IMR-90 (cell line): Measurements from ENCODE around the gene CDH23. TPM values are rescaled to one million over a fixed set of nuclear protein-coding genes. Genes with fewer than 3 reads are reported as not detected.

ENCODE experiments used
- ATAC-seq: fragments of 200-7000 bp; cut with Tn5 transposase; 2 replicates; pipeline ENCODE4 v1.9.1; 2020; ENCODE audit warnings: low read depth, mild to moderate bottlenecking, moderate library complexity
- BruUV-seq: library from RNA; stranded (reverse); fragments of 400-500 nt; replicated peaks from 2 replicates; lab custom pipeline; 2021; lab: Mats Ljungman, UMichigan
- CTCF ChIA-PET: fragments of 300-600 bp; formaldehyde crosslinking; extraction: SDS; loops from one replicate; lab custom pipeline; 2021; ENCODE audit warnings: antibody characterized with exemption; lab: Yijun Ruan, JAX
- POLR2A ChIA-PET: fragments of 300-600 bp; sonication (Branson Sonifier 250); formaldehyde crosslinking; loops from one replicate; lab custom pipeline; 2022; ENCODE audit warnings: antibody characterized with exemption; ENCODE audit not compliant: unreplicated experiment; lab: Charles Lee
- DNase-seq: peaks from one replicate; pipeline ENCODE4 v3.0.0; 2013
- H2AFZ ChIP-seq: replicated peaks from 2 replicates; pipeline ENCODE3; 2013; ENCODE audit warnings: low read length, mild to moderate bottlenecking; ENCODE audit not compliant: poor library complexity
- H2AK5ac ChIP-seq: 2 replicates; pipeline ENCODE4 v1.6.1; 2013; ENCODE audit warnings: low read depth, low read length, inconsistent platforms
- H2AK9ac ChIP-seq: replicated peaks from 2 replicates; pipeline ENCODE3; 2013; ENCODE audit warnings: mild to moderate bottlenecking, low read depth, low read length, moderate library complexity; ENCODE audit not compliant: poor library complexity
- H2BK120ac ChIP-seq: 2 replicates; pipeline ENCODE4 v1.6.1; 2013; ENCODE audit warnings: low read depth, low read length, inconsistent platforms
- H2BK15ac ChIP-seq: 3 replicates; pipeline ENCODE4 v1.6.1; 2013; ENCODE audit warnings: low read depth, low read length, inconsistent platforms
- H2BK20ac ChIP-seq: 2 replicates; pipeline ENCODE4 v1.6.1; 2013; ENCODE audit warnings: low read depth, mild to moderate bottlenecking, inconsistent platforms, low read length, moderate library complexity
- H2BK5ac ChIP-seq: 2 replicates; pipeline ENCODE4 v1.6.1; 2013; ENCODE audit warnings: mild to moderate bottlenecking, low read depth, low read length, inconsistent platforms; ENCODE audit not compliant: poor library complexity, severe bottlenecking
- H3K14ac ChIP-seq: replicated peaks from 2 replicates; pipeline ENCODE4 v1.6.1; 2013; ENCODE audit warnings: low read depth, low read length, inconsistent platforms
- H3K18ac ChIP-seq: 2 replicates; pipeline ENCODE4 v1.6.1; 2013; ENCODE audit warnings: low read depth, low read length, control low read depth
- H3K23ac ChIP-seq: 2 replicates; pipeline ENCODE4 v1.6.1; 2013; ENCODE audit warnings: low read depth, low read length, inconsistent platforms
- H3K27ac ChIP-seq: 2 replicates; pipeline ENCODE4 v1.5.1; 2013; ENCODE audit warnings: mild to moderate bottlenecking, control low read depth, low read length; ENCODE audit not compliant: insufficient read depth
- H3K27me3 ChIP-seq: 2 replicates; pipeline ENCODE4 v1.6.1; 2013; ENCODE audit warnings: low read length; ENCODE audit not compliant: control insufficient read depth, insufficient read depth
- H3K36me3 ChIP-seq: 2 replicates; pipeline ENCODE4 v1.6.1; 2013; ENCODE audit warnings: low read length, mixed read lengths; ENCODE audit not compliant: control insufficient read depth, insufficient read depth
- H3K4ac ChIP-seq: 2 replicates; pipeline ENCODE4 v1.6.1; 2013; ENCODE audit warnings: low read depth, low read length, inconsistent platforms
- H3K4me1 ChIP-seq: 2 replicates; pipeline ENCODE4 v1.6.1; 2013; ENCODE audit warnings: low read length, mixed read lengths; ENCODE audit not compliant: control insufficient read depth, insufficient read depth
- H3K4me2 ChIP-seq: 2 replicates; pipeline ENCODE4 v1.6.1; 2013; ENCODE audit warnings: low read depth, mild to moderate bottlenecking, control low read depth, low read length, moderate library complexity
- H3K4me3 ChIP-seq: 2 replicates; pipeline ENCODE4 v1.5.1; 2013; ENCODE audit warnings: low read depth, mild to moderate bottlenecking, control low read depth, low read length, moderate library complexity; ENCODE audit not compliant: insufficient read depth
- H3K56ac ChIP-seq: 2 replicates; pipeline ENCODE4 v1.6.1; 2013; ENCODE audit warnings: low read length, inconsistent platforms; ENCODE audit not compliant: insufficient read depth; ENCODE audit errors: extremely low read depth
- H3K79me1 ChIP-seq, 2 experiments: 2 replicates each; pipeline ENCODE4 v1.6.1; 2013; ENCODE audit warnings: low read length in 2 of 2, inconsistent platforms in 1 of 2, low read depth in 1 of 2
- H3K9ac ChIP-seq: 2 replicates; pipeline ENCODE4 v1.6.1; 2013; ENCODE audit warnings: low read depth, low read length, control low read depth
- H3K9me1 ChIP-seq: 2 replicates; pipeline ENCODE4 v1.6.1; 2013; ENCODE audit warnings: low read length, inconsistent platforms; ENCODE audit not compliant: insufficient read depth
- H3K9me3 ChIP-seq: 2 replicates; pipeline ENCODE4 v1.6.1; 2013; ENCODE audit warnings: low read length; ENCODE audit not compliant: control insufficient read depth, insufficient read depth
- H4K20me1 ChIP-seq: 2 replicates; pipeline ENCODE4 v1.6.1; 2013; ENCODE audit warnings: low read length, inconsistent platforms; ENCODE audit not compliant: insufficient read depth
- H4K5ac ChIP-seq: 2 replicates; pipeline ENCODE4 v1.6.1; 2013; ENCODE audit warnings: mild to moderate bottlenecking, low read depth, low read length, control low read depth
- H4K8ac ChIP-seq, 2 experiments: 2 replicates each; pipeline ENCODE4 v1.6.1; 2013; ENCODE audit warnings: low read depth in 2 of 2, low read length in 2 of 2, control low read depth in 1 of 2, inconsistent platforms in 1 of 2
- H4K91ac ChIP-seq: 2 replicates; pipeline ENCODE4 v1.6.1; 2013; ENCODE audit warnings: low read depth, low read length, inconsistent platforms; ENCODE audit not compliant: insufficient read depth
- BHLHE40 ChIP-seq: fragments of 150-350 bp; IDR thresholded peaks from 2 replicates; pipeline ENCODE4 v1.6.1; 2016; ENCODE audit warnings: mild to moderate bottlenecking, low read depth, low read length
- MAFK ChIP-seq: IDR thresholded peaks from 2 replicates; pipeline ENCODE4 v1.6.1; 2012; ENCODE audit warnings: low read depth, low read length, improper control_type of control experiment
- MAZ ChIP-seq: IDR thresholded peaks from 2 replicates; pipeline ENCODE4 v1.6.1; 2012; ENCODE audit warnings: low read depth, mild to moderate bottlenecking, low read length, improper control_type of control experiment, moderate library complexity, borderline replicate concordance
- MXI1 ChIP-seq: IDR thresholded peaks from 2 replicates; pipeline ENCODE4 v1.6.1; 2012; ENCODE audit warnings: low read depth, mild to moderate bottlenecking, low read length, moderate library complexity, borderline replicate concordance
- NFE2L2 ChIP-seq: fragments of 150-350 bp; IDR thresholded peaks from 2 replicates; pipeline ENCODE4 v1.6.1; 2016; ENCODE audit warnings: low read depth, mild to moderate bottlenecking, low read length
- POLR2A ChIP-seq: IDR thresholded peaks from 2 replicates; pipeline ENCODE4 v1.6.1; 2012; ENCODE audit warnings: mild to moderate bottlenecking, low read depth, low read length
- RAD21 ChIP-seq: IDR thresholded peaks from 2 replicates; pipeline ENCODE4 v1.6.1; 2012; ENCODE audit warnings: low read length, improper control_type of control experiment
- RCOR1 ChIP-seq: IDR thresholded peaks from 2 replicates; pipeline ENCODE4 v1.6.1; 2012; ENCODE audit warnings: mild to moderate bottlenecking, low read length, improper control_type of control experiment; ENCODE audit not compliant: insufficient replicate concordance
- RFX5 ChIP-seq: IDR thresholded peaks from 2 replicates; pipeline ENCODE4 v1.8.0; 2012; ENCODE audit warnings: low read depth, mild to moderate bottlenecking, low read length, moderate library complexity
- SMC3 ChIP-seq: fragments of 150-350 bp; IDR thresholded peaks from 2 replicates; pipeline ENCODE4 v1.6.1; 2016; ENCODE audit warnings: low read depth, mild to moderate bottlenecking, antibody characterized with exemption, low read length, moderate library complexity
- WGBS, 2 experiments: methylation state at CpG; one replicate each; pipeline versions ENCODE4 v1.1.5 to v1.1.7; 2013; ENCODE audit warnings: missing lambda C conversion rate in 2 of 2; ENCODE audit not compliant: insufficient read length in 1 of 2; ENCODE audit errors: extremely low coverage in 2 of 2; 5-methylcytosine and 5-hydroxymethylcytosine counted together
- dilution Hi-C: fragments of 300-500 bp; cut with HindIII; formaldehyde crosslinking; loops from one replicate; pipeline ENCODE4 v1.14.3; 2018; ENCODE audit warnings: low sequenced_read_pairs; ENCODE audit not compliant: unreplicated experiment
- in situ Hi-C: fragments of 300-500 bp; cut with MboI; formaldehyde crosslinking; loops from 3 replicates; pipeline ENCODE4 v1.14.3; 2019; ENCODE audit warnings: low sequenced_read_pairs, inconsistent platforms, mixed read lengths
- intact Hi-C: fragments of 100-400 bp; cut with micrococcal nuclease; formaldehyde crosslinking; loops from 2 replicates; pipeline ENCODE4 v1.10.0; 2022
- polyA plus RNA-seq, 3 experiments: library from polyadenylated mRNA; depleted of rRNA; stranded (reverse); fragments of >200 nt; gene quantifications; 2 replicates each; pipeline ENCODE4 v1.2.3, GENCODE V29; 2012; ENCODE audit warnings: low replicate concordance in 1 of 3
- total RNA-seq: library from RNA; depleted of rRNA; stranded (reverse); fragments of >200 nt; gene quantifications from 2 replicates; pipeline ENCODE4 v1.2.3, GENCODE V29; 2012
- TF ChIP-seq, protein P1 (sequence below): conservative IDR thresholded peaks from 2 replicates; pipeline ENCODE4 v1.5.1; 2012; ENCODE audit warnings: mild to moderate bottlenecking, low read depth, low read length, improper control_type of control experiment
- TF ChIP-seq, protein P2 (sequence below): fragments of 150-350 bp; IDR thresholded peaks from 2 replicates; pipeline ENCODE4 v1.6.1; 2016; ENCODE audit warnings: low read depth, mild to moderate bottlenecking, low read length, moderate library complexity, borderline replicate concordance

Gene CDH23
- total and polyA plus RNA-seq, 2 of the 4 experiments (the other 2 are of a cell fraction): under 0.01 to 0.03 TPM

DNA sequence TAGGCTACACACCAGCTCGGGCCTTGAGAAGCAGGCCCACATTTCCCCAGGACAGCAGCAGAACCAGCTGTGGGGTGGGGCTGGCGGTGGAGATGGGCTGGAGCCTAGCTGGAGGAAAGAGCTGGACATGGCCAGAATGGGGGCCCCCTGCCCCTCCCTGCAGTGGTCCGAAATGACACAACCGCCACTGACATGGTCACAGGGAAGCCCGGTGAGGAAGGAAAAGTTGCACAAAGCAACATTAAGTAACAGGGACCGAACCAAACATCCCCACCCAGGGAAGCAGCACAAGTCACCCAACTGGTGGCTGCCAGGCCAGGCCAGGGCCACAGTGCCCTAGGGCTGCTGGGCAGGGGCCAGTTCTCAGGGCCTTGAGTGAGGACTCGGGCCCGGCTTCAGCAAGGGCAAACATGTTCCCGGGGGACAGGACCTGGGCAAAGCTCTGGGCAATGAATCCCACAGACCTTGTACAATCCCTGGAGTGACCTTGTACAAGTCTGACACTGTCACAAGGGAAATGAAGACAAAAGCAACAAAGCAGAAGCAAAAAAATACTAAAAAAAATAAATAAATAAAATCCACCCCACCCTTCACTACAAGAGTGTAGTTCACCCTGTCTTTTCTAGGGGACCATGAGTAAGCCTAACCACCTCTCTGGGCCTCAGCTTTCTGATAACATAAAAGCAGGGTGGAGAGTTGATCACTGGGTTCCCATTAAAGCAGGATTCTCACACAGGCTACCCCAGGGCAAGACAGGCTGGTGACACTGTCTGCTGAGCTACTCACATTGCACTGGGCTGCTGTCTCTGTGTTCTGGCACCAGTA, 421.3 kb downstream of the CDH23 start (continued):
- no peak for TF ChIP-seq MAZ
- no peak for TF ChIP-seq POLR2A

DNA sequence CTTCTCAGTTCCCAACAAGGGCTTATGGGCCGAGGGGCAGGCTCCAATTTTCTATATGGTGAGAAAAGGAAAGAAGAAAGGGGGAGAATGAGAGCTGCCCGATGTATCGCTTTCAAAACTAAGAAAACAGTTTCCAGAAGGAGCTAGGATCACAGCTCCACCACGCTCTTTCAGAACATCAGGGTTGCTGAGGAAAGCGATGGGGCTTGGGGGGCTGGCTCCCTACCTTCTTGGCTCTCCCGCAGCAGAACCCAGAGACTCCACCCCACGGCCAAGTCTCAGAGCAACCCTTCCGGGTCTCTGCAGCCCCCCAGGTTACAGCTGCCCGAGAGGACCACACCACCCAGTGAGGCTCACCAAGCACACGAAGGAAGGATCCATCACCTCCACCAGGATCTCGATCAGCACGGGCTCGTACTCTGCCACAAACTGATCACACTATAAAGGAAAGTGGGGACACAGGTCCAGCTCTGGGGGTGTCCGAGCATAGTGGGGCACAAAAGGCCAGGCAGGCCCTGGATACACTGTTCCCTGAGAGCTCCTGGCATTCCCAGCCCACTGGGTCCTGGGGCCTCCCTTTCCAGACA, 422.0 kb downstream of the CDH23 start:
- intact Hi-C loops (no loop called here), dilution Hi-C loops (no loop called here), in situ Hi-C loops (loop anchor here (10.0 kb wide), 2 partner anchors 434 to 504 kb away; partner anchors contain the start of gene SLC29A3)
- no peaks in the 10 kb centered on the region for H3K4me1 ChIP-seq
- CTCF ChIA-PET: interaction anchor here (0.9 to 1.3 kb wide), 2 partner anchors 77 to 122 kb away, joined by 3 read pairs; no protein-coding TSS in a partner anchor
- peaks cover 23% of the 10 kb centered on the region for H4K20me1 ChIP-seq
- H4K8ac ChIP-seq: no peak overlapping the region
- DNase-seq (no peak), ATAC-seq (no peak)
- POLR2A ChIA-PET: no interaction called here
- H2AFZ ChIP-seq: no peak overlapping the region
- no TSS peak for BruUV-seq
- H3K9me3 ChIP-seq: no peaks in the 10 kb centered on the region
- no peak overlapping the region for H2AK5ac ChIP-seq
- H2BK120ac ChIP-seq: no peak overlapping the region
- no peak overlapping the region for H2BK5ac ChIP-seq
- WGBS, 2 experiments: 100% methylated on average over 1 of the region's 14 CpGs; no CpG with 5 or more reads in 1 of the 2 experiments
- H3K4me2 ChIP-seq: no peak overlapping the region
- peaks cover 3% of the 10 kb centered on the region; the same call in 1 of the 2 replicates for H3K9me1 ChIP-seq
- no peak overlapping the region for H2BK15ac ChIP-seq
- no peak overlapping the region for H3K18ac ChIP-seq
- no peak overlapping the region for H4K5ac ChIP-seq
- H3K14ac ChIP-seq: no peak overlapping the region
- peaks cover 69% of the 10 kb centered on the region for H3K36me3 ChIP-seq
- H3K4ac ChIP-seq: no peak overlapping the region
- no peak overlapping the region for H3K9ac ChIP-seq
- H4K91ac ChIP-seq: no peak overlapping the region
- H2BK20ac ChIP-seq: no peak overlapping the region
- no peak overlapping the region for H3K23ac ChIP-seq
- no peak overlapping the region for H3K27ac ChIP-seq
- H3K79me1 ChIP-seq: peaks cover 4 to 11% of the 10 kb centered on the region in 2 experiments; a peak in 3 of 4 replicates
- no peak overlapping the region for H3K4me3 ChIP-seq
- no peak overlapping the region for H2AK9ac ChIP-seq
- H3K27me3 ChIP-seq: no peaks in the 10 kb centered on the region
- H3K56ac ChIP-seq: no peak overlapping the region
- TF ChIP-seq RAD21 (no peak), SMC3 (no peak), BHLHE40 (no peak), MAZ (no peak), RFX5 (no peak), MAFK (no peak), MXI1 (no peak), POLR2A (no peak), NFE2L2 (no peak), RCOR1 (no peak)
- TF ChIP-seq, protein P1, sequence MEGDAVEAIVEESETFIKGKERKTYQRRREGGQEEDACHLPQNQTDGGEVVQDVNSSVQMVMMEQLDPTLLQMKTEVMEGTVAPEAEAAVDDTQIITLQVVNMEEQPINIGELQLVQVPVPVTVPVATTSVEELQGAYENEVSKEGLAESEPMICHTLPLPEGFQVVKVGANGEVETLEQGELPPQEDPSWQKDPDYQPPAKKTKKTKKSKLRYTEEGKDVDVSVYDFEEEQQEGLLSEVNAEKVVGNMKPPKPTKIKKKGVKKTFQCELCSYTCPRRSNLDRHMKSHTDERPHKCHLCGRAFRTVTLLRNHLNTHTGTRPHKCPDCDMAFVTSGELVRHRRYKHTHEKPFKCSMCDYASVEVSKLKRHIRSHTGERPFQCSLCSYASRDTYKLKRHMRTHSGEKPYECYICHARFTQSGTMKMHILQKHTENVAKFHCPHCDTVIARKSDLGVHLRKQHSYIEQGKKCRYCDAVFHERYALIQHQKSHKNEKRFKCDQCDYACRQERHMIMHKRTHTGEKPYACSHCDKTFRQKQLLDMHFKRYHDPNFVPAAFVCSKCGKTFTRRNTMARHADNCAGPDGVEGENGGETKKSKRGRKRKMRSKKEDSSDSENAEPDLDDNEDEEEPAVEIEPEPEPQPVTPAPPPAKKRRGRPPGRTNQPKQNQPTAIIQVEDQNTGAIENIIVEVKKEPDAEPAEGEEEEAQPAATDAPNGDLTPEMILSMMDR: no peak
- TF ChIP-seq, protein P2, sequence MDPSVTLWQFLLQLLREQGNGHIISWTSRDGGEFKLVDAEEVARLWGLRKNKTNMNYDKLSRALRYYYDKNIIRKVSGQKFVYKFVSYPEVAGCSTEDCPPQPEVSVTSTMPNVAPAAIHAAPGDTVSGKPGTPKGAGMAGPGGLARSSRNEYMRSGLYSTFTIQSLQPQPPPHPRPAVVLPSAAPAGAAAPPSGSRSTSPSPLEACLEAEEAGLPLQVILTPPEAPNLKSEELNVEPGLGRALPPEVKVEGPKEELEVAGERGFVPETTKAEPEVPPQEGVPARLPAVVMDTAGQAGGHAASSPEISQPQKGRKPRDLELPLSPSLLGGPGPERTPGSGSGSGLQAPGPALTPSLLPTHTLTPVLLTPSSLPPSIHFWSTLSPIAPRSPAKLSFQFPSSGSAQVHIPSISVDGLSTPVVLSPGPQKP: no peak
